Measurements from ENCODE around the gene PPM1D.

DNA sequence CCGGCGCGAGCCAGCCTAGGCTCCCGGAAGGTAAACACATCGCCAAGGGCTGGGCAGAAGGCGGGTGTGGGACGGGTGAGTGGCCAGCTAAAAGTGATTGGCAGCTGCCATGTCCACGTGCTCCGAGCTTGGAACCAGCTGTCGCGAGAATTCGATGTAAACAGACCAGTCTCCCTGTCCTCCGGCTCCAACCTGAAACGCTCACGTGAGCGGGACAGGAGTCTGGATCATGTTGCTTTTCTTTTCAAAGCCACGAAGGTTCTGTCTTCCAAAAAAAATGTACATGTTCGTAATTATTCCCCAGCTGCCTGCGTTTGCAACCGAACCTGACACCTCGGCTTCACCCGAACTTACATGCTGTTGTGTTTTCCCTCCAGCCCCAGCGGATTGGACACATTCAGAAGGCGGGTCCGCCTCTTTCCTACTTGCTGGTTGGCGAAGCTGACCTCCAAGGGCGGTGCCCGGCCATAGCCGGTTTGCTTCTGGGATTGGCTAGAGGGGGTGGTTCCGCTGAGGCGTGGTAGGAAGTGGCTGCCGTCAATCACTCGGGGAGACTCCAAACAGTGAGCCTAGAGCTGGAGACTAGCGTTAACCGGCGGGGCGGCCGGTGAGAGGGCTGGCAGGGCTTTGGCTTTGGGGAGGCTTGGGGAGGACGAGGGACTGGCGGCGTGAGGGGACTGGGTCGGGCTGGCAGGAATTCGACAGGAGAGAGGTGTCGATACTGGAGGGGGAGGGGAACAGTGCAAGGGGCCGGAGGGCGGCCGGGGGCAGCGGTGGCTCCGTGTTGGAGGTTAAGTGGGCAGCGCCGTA lies 77.5 kb downstream of the PPM1D start, which contains the start of gene BCAS3:
- TF ChIP-seq, protein P1, sequence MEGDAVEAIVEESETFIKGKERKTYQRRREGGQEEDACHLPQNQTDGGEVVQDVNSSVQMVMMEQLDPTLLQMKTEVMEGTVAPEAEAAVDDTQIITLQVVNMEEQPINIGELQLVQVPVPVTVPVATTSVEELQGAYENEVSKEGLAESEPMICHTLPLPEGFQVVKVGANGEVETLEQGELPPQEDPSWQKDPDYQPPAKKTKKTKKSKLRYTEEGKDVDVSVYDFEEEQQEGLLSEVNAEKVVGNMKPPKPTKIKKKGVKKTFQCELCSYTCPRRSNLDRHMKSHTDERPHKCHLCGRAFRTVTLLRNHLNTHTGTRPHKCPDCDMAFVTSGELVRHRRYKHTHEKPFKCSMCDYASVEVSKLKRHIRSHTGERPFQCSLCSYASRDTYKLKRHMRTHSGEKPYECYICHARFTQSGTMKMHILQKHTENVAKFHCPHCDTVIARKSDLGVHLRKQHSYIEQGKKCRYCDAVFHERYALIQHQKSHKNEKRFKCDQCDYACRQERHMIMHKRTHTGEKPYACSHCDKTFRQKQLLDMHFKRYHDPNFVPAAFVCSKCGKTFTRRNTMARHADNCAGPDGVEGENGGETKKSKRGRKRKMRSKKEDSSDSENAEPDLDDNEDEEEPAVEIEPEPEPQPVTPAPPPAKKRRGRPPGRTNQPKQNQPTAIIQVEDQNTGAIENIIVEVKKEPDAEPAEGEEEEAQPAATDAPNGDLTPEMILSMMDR (IDR thresholded peaks at IDR 0.05), result no peak
- TF ChIP-seq EZH2 (IDR thresholded peaks at IDR 0.05; ENCODE audit: borderline replicate concordance, insufficient read depth, low read depth, low read length, poor library complexity, severe bottlenecking), result no peak
